ENCODE data around the gene SEMA4G.

SEMA4G gene

DNA sequence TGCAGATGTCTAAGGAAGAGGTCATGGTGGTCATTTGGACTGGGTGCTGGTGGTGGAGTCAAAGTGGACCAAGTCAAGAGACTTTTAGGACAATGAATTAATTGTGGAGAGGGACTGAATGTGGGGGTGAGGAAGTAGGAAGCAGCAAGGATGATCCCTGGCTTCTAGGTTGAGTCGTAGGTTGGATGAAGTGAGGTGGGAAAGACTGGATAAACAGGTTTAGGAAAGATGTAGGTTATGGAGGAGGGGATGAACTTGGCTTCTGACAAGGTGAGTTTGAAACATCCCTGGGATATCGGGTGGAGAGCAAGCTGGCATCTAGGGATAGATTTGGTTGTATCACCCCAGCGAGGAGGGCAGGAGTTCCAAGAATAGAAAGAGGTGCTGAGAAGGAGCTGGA lies 7.6 kb downstream of the SEMA4G start:
- ChIA-PET POLR2A (no interaction called here), CTCF (interaction anchor here (0.5 to 0.6 kb wide), 3 partner anchors 10 to 91 kb away, joined by 3 read pairs; no protein-coding TSS in a partner anchor)
- Histone ChIP-seq H3K4me3 (ENCODE audit: low read depth, low read length) (no peak overlapping the region), H3K9me3 (ENCODE audit: control insufficient read depth, insufficient read depth, low read depth, low read length) (no peaks in the 10 kb centered on the region), H3K27ac (ENCODE audit: extremely low read depth, low read depth, low read length) (no peak overlapping the region), H3K4me1 (ENCODE audit: control insufficient read depth, insufficient read depth, low read length) (no peaks in the 10 kb centered on the region), H3K36me3 (ENCODE audit: control insufficient read depth in 2 of 2, insufficient read depth in 1 of 2, low read length in 2 of 2) (peaks cover 7 to 42% of the 10 kb centered on the region in 2 experiments)
- TF ChIP-seq GLIS1 (tag by site-specific recombination; IDR thresholded peaks at IDR 0.05) (no peak), ZNF121 (tag by site-specific recombination; IDR thresholded peaks at IDR 0.05) (no peak), HOXA7 (CRISPR knock-in tag; IDR thresholded peaks at IDR 0.05; ENCODE audit: borderline replicate concordance) (no peak), ZNF280C (tag by site-specific recombination; IDR thresholded peaks at IDR 0.05) (no peak), ZNF701 (tag by site-specific recombination; IDR thresholded peaks at IDR 0.05) (no peak), ZNF404 (tag by site-specific recombination; IDR thresholded peaks at IDR 0.05) (no peak), BCL11A (tag by site-specific recombination; IDR thresholded peaks at IDR 0.05; ENCODE audit: low read depth) (no peak), ZNF362 (tag by site-specific recombination; IDR thresholded peaks at IDR 0.05) (no peak), ZNF169 (tag by site-specific recombination; IDR thresholded peaks at IDR 0.05) (no peak), ZNF544 (tag by site-specific recombination; IDR thresholded peaks at IDR 0.05) (no peak)
- TF ChIP-seq, protein P1, sequence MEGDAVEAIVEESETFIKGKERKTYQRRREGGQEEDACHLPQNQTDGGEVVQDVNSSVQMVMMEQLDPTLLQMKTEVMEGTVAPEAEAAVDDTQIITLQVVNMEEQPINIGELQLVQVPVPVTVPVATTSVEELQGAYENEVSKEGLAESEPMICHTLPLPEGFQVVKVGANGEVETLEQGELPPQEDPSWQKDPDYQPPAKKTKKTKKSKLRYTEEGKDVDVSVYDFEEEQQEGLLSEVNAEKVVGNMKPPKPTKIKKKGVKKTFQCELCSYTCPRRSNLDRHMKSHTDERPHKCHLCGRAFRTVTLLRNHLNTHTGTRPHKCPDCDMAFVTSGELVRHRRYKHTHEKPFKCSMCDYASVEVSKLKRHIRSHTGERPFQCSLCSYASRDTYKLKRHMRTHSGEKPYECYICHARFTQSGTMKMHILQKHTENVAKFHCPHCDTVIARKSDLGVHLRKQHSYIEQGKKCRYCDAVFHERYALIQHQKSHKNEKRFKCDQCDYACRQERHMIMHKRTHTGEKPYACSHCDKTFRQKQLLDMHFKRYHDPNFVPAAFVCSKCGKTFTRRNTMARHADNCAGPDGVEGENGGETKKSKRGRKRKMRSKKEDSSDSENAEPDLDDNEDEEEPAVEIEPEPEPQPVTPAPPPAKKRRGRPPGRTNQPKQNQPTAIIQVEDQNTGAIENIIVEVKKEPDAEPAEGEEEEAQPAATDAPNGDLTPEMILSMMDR (tag by site-specific recombination; IDR thresholded peaks at IDR 0.05): no peak
- TF ChIP-seq, protein P2, sequence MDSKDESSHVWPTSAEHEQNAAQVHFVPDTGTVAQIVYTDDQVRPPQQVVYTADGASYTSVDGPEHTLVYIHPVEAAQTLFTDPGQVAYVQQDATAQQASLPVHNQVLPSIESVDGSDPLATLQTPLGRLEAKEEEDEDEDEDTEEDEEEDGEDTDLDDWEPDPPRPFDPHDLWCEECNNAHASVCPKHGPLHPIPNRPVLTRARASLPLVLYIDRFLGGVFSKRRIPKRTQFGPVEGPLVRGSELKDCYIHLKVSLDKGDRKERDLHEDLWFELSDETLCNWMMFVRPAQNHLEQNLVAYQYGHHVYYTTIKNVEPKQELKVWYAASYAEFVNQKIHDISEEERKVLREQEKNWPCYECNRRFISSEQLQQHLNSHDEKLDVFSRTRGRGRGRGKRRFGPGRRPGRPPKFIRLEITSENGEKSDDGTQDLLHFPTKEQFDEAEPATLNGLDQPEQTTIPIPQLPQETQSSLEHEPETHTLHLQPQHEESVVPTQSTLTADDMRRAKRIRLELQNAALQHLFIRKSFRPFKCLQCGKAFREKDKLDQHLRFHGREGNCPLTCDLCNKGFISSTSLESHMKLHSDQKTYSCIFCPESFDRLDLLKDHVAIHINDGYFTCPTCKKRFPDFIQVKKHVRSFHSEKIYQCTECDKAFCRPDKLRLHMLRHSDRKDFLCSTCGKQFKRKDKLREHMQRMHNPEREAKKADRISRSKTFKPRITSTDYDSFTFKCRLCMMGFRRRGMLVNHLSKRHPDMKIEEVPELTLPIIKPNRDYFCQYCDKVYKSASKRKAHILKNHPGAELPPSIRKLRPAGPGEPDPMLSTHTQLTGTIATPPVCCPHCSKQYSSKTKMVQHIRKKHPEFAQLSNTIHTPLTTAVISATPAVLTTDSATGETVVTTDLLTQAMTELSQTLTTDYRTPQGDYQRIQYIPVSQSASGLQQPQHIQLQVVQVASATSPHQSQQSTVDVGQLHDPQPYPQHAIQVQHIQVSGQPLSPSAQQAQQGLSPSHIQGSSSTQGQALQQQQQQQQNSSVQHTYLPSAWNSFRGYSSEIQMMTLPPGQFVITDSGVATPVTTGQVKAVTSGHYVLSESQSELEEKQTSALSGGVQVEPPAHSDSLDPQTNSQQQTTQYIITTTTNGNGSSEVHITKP (tag by site-specific recombination; IDR thresholded peaks at IDR 0.05): no peak

- peaks cover 8 to 47% of the 10 kb centered on the region in 2 experiments for H3K36me3 ChIP-seq (ENCODE audit: control insufficient read depth in 2 of 2, insufficient read depth in 1 of 2, low read length in 2 of 2)
- H3K27ac ChIP-seq (ENCODE audit: extremely low read depth, low read depth, low read length): no peak overlapping the region
- H3K4me3 ChIP-seq (ENCODE audit: low read depth, low read length): no peak overlapping the region
- no peaks in the 10 kb centered on the region for H3K9me3 ChIP-seq (ENCODE audit: control insufficient read depth, insufficient read depth, low read depth, low read length)
- H3K4me1 ChIP-seq (ENCODE audit: control insufficient read depth, insufficient read depth, low read length): no peaks in the 10 kb centered on the region
- ChIA-PET CTCF (interaction anchor here (0.6 kb wide), 1 partner anchor 11 kb away, joined by 3 read pairs; no protein-coding TSS in a partner anchor), POLR2A (no interaction called here)
- TF ChIP-seq, protein P3, sequence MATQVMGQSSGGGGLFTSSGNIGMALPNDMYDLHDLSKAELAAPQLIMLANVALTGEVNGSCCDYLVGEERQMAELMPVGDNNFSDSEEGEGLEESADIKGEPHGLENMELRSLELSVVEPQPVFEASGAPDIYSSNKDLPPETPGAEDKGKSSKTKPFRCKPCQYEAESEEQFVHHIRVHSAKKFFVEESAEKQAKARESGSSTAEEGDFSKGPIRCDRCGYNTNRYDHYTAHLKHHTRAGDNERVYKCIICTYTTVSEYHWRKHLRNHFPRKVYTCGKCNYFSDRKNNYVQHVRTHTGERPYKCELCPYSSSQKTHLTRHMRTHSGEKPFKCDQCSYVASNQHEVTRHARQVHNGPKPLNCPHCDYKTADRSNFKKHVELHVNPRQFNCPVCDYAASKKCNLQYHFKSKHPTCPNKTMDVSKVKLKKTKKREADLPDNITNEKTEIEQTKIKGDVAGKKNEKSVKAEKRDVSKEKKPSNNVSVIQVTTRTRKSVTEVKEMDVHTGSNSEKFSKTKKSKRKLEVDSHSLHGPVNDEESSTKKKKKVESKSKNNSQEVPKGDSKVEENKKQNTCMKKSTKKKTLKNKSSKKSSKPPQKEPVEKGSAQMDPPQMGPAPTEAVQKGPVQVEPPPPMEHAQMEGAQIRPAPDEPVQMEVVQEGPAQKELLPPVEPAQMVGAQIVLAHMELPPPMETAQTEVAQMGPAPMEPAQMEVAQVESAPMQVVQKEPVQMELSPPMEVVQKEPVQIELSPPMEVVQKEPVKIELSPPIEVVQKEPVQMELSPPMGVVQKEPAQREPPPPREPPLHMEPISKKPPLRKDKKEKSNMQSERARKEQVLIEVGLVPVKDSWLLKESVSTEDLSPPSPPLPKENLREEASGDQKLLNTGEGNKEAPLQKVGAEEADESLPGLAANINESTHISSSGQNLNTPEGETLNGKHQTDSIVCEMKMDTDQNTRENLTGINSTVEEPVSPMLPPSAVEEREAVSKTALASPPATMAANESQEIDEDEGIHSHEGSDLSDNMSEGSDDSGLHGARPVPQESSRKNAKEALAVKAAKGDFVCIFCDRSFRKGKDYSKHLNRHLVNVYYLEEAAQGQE (tag by site-specific recombination; IDR thresholded peaks at IDR 0.05): no peak
- TF ChIP-seq, protein P4, sequence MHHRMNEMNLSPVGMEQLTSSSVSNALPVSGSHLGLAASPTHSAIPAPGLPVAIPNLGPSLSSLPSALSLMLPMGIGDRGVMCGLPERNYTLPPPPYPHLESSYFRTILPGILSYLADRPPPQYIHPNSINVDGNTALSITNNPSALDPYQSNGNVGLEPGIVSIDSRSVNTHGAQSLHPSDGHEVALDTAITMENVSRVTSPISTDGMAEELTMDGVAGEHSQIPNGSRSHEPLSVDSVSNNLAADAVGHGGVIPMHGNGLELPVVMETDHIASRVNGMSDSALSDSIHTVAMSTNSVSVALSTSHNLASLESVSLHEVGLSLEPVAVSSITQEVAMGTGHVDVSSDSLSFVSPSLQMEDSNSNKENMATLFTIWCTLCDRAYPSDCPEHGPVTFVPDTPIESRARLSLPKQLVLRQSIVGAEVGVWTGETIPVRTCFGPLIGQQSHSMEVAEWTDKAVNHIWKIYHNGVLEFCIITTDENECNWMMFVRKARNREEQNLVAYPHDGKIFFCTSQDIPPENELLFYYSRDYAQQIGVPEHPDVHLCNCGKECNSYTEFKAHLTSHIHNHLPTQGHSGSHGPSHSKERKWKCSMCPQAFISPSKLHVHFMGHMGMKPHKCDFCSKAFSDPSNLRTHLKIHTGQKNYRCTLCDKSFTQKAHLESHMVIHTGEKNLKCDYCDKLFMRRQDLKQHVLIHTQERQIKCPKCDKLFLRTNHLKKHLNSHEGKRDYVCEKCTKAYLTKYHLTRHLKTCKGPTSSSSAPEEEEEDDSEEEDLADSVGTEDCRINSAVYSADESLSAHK (tag by site-specific recombination; IDR thresholded peaks at IDR 0.05): no peak
- TF ChIP-seq ZSCAN16 (tag by site-specific recombination; IDR thresholded peaks at IDR 0.05) (no peak), ZNF280C (tag by site-specific recombination; IDR thresholded peaks at IDR 0.05) (no peak), ZNF175 (tag by site-specific recombination; IDR thresholded peaks at IDR 0.05) (no peak), YY1 (tag by site-specific recombination; IDR thresholded peaks at IDR 0.05) (no peak)
Measured at GRCh38 chr10:100977436-100977835, 8.1 kb downstream of the SEMA4G start.

All from HEK293 (cell line).